Fibroblast of skin of left quadriceps (primary cell): ENCODE results near the gene MRC2.

ENCODE experiments used
- DNase-seq, 2 experiments: peaks; one replicate each; pipeline ENCODE4 v3.0.0-alpha.2; 2013; ENCODE audit warnings: low read depth in 2 of 2

MRC2 gene

GRCh38 chr17:62700964-62701705 is 73.7 kb downstream of the MRC2 start:
- no peak for DNase-seq

GRCh38 chr17:62701706-62702085 is 74.2 kb downstream of the MRC2 start:
- no peak for DNase-seq

- DNase-seq = no peak
These were observed 75.3 kb downstream of the MRC2 start for GRCh38 chr17:62702746-62703260.

GRCh38 chr17:62703261-62703775 is 75.8 kb downstream of the MRC2 start:
- DNase-seq = no peak

GRCh38 chr17:62703776-62704380 is 76.4 kb downstream of the MRC2 start:
- DNase-seq = no peak

GRCh38 chr17:62704381-62704971 is 77.0 kb downstream of the MRC2 start:
- no peak for DNase-seq

- no peak for DNase-seq
These were observed 77.8 kb downstream of the MRC2 start for GRCh38 chr17:62705156-62705777.

GRCh38 chr17:62705778-62706597 is 78.5 kb downstream of the MRC2 start:
- DNase-seq = no peak

GRCh38 chr17:62706598-62707424 is 79.3 kb downstream of the MRC2 start:
- DNase-seq = no peak

- DNase-seq = no peak
These were observed 79.9 kb downstream of the MRC2 start for GRCh38 chr17:62707425-62707739.

GRCh38 chr17:62708587-62708986 is 81.1 kb downstream of the MRC2 start:
- no peak for DNase-seq

GRCh38 chr17:62712171-62712581 is 84.7 kb downstream of the MRC2 start:
- DNase-seq = no peak

- no peak for DNase-seq
These were observed 85.8 kb downstream of the MRC2 start for GRCh38 chr17:62713086-62713881.

- no peak for DNase-seq
These were observed 86.7 kb downstream of the MRC2 start for GRCh38 chr17:62714016-62714777.

- DNase-seq = no peak
These were observed 88.5 kb downstream of the MRC2 start for GRCh38 chr17:62715882-62716390.

- no peak for DNase-seq
These were observed 89.5 kb downstream of the MRC2 start for GRCh38 chr17:62716834-62717588.

GRCh38 chr17:62717589-62717855 is 90.1 kb downstream of the MRC2 start:
- DNase-seq = no peak

GRCh38 chr17:62717889-62718288 is 90.4 kb downstream of the MRC2 start:
- no peak for DNase-seq
